ENCODE measurements around the gene EPDR1.

EPDR1 gene

GRCh38 chr7:37987732-37988131 lies 67.3 kb downstream of the EPDR1 start:
- DNase-seq (ENCODE audit: extremely low spot score) = no peak
- CTCF ChIA-PET = interaction anchor here (0.6 kb wide), 1 partner anchor 112 kb away, joined by 3 read pairs; no protein-coding TSS in a partner anchor
- TF ChIP-seq ARNT (IDR thresholded peaks at IDR 0.05) (no peak), LEF1 (IDR thresholded peaks at IDR 0.05; ENCODE audit: borderline replicate concordance) (no peak), FOXK2 (IDR thresholded peaks at IDR 0.05) (no peak), PKNOX1 (IDR thresholded peaks at IDR 0.05) (no peak), SUZ12 (IDR thresholded peaks at IDR 0.05) (no peak), NFRKB (IDR thresholded peaks at IDR 0.05) (no peak), CTBP1 (IDR thresholded peaks at IDR 0.05; ENCODE audit: borderline replicate concordance) (no peak), ZNF384 (IDR thresholded peaks at IDR 0.05) (no peak), SP1 (IDR thresholded peaks at IDR 0.05) (no peak), ELF4 (IDR thresholded peaks at IDR 0.05) (no peak)
- POLR2A ChIA-PET = no interaction called here

- ChIA-PET POLR2A (no interaction called here), CTCF (no interaction called here)
- DNase-seq (ENCODE audit: extremely low spot score) = no peak
- no peak for TF ChIP-seq FOXM1 (IDR thresholded peaks at IDR 0.05; ENCODE audit: borderline replicate concordance)
- no peak for TF ChIP-seq BHLHE40 (IDR thresholded peaks at IDR 0.05; ENCODE audit: borderline replicate concordance)
- TF ChIP-seq NFRKB (IDR thresholded peaks at IDR 0.05) = no peak
- no peak for TF ChIP-seq HDGF (IDR thresholded peaks at IDR 0.05; ENCODE audit: borderline replicate concordance)
- TF ChIP-seq SP1 (IDR thresholded peaks at IDR 0.05) = no peak
- no peak for TF ChIP-seq FOXA1 (IDR thresholded peaks at IDR 0.05)
- TF ChIP-seq ELF4 (IDR thresholded peaks at IDR 0.05) = no peak
- no peak for TF ChIP-seq L3MBTL2 (conservative IDR thresholded peaks at IDR 0.05)
- no peak for TF ChIP-seq LEF1 (IDR thresholded peaks at IDR 0.05; ENCODE audit: borderline replicate concordance)
- TF ChIP-seq PKNOX1 (IDR thresholded peaks at IDR 0.05) = no peak
- TF ChIP-seq ARNT (IDR thresholded peaks at IDR 0.05) = no peak
- TF ChIP-seq SUZ12 (IDR thresholded peaks at IDR 0.05) = no peak
Observed at GRCh38 chr7:37988721-37989650, 68.5 kb downstream of the EPDR1 start.

GRCh38 chr7:37990337-37990736 lies 69.9 kb downstream of the EPDR1 start:
- no peak for DNase-seq (ENCODE audit: extremely low spot score)
- CTCF ChIA-PET = no interaction called here
- POLR2A ChIA-PET = no interaction called here
- TF ChIP-seq L3MBTL2 (conservative IDR thresholded peaks at IDR 0.05) = no peak
- TF ChIP-seq SP1 (IDR thresholded peaks at IDR 0.05) = no peak
- TF ChIP-seq NFRKB (IDR thresholded peaks at IDR 0.05) = no peak
- no peak for TF ChIP-seq PKNOX1 (IDR thresholded peaks at IDR 0.05)
- TF ChIP-seq FOXM1 (IDR thresholded peaks at IDR 0.05; ENCODE audit: borderline replicate concordance) = no peak

- POLR2A ChIA-PET = no interaction called here
- CTCF ChIA-PET = no interaction called here
- TF ChIP-seq CTBP1 (IDR thresholded peaks at IDR 0.05; ENCODE audit: borderline replicate concordance) (no peak), SP1 (IDR thresholded peaks at IDR 0.05) (no peak), L3MBTL2 (conservative IDR thresholded peaks at IDR 0.05) (no peak)
- DNase-seq (ENCODE audit: extremely low spot score) = no peak
Observed at GRCh38 chr7:37993060-37993501, 72.6 kb downstream of the EPDR1 start.

- ChIA-PET POLR2A (no interaction called here), CTCF (interaction anchor here (1.4 kb wide), 1 partner anchor 71 kb away, joined by 3 read pairs; no protein-coding TSS in a partner anchor)
- TF ChIP-seq ARNT (IDR thresholded peaks at IDR 0.05) (no peak), FOXM1 (IDR thresholded peaks at IDR 0.05; ENCODE audit: borderline replicate concordance) (no peak), PKNOX1 (IDR thresholded peaks at IDR 0.05) (no peak), ELF4 (IDR thresholded peaks at IDR 0.05) (no peak), CTBP1 (IDR thresholded peaks at IDR 0.05; ENCODE audit: borderline replicate concordance) (no peak), FOXK2 (IDR thresholded peaks at IDR 0.05) (no peak), SUZ12 (IDR thresholded peaks at IDR 0.05) (no peak), LEF1 (IDR thresholded peaks at IDR 0.05; ENCODE audit: borderline replicate concordance) (no peak)
- no peak for DNase-seq (ENCODE audit: extremely low spot score)
Observed at GRCh38 chr7:37999673-38000072, 79.2 kb downstream of the EPDR1 start.

- no peak for DNase-seq (ENCODE audit: extremely low spot score)
- POLR2A ChIA-PET = no interaction called here
- TF ChIP-seq BHLHE40 (IDR thresholded peaks at IDR 0.05; ENCODE audit: borderline replicate concordance) (no peak), L3MBTL2 (conservative IDR thresholded peaks at IDR 0.05) (no peak), CTBP1 (IDR thresholded peaks at IDR 0.05; ENCODE audit: borderline replicate concordance) (no peak), ARNT (IDR thresholded peaks at IDR 0.05) (no peak), FOXM1 (IDR thresholded peaks at IDR 0.05; ENCODE audit: borderline replicate concordance) (no peak), FOXK2 (IDR thresholded peaks at IDR 0.05) (no peak), FOXA1 (IDR thresholded peaks at IDR 0.05) (no peak), ZNF384 (IDR thresholded peaks at IDR 0.05) (no peak), SUZ12 (IDR thresholded peaks at IDR 0.05) (no peak), ELF4 (IDR thresholded peaks at IDR 0.05) (no peak), PKNOX1 (IDR thresholded peaks at IDR 0.05) (no peak), NFRKB (IDR thresholded peaks at IDR 0.05) (no peak), HDGF (IDR thresholded peaks at IDR 0.05; ENCODE audit: borderline replicate concordance) (no peak), SP1 (IDR thresholded peaks at IDR 0.05) (no peak), TARDBP (IDR thresholded peaks at IDR 0.05) (no peak)
- CTCF ChIA-PET = no interaction called here
Observed at GRCh38 chr7:38000272-38000671, 79.8 kb downstream of the EPDR1 start.

Data from HEK293T (cell line).